ENCODE data around the gene EEF2. TPM values are rescaled to one million over a fixed set of nuclear protein-coding genes. Genes with fewer than 3 reads are reported as not detected.

Gene EEF2
- total RNA-seq, 1 donor from 2014 or later: 1,288 TPM

DNA sequence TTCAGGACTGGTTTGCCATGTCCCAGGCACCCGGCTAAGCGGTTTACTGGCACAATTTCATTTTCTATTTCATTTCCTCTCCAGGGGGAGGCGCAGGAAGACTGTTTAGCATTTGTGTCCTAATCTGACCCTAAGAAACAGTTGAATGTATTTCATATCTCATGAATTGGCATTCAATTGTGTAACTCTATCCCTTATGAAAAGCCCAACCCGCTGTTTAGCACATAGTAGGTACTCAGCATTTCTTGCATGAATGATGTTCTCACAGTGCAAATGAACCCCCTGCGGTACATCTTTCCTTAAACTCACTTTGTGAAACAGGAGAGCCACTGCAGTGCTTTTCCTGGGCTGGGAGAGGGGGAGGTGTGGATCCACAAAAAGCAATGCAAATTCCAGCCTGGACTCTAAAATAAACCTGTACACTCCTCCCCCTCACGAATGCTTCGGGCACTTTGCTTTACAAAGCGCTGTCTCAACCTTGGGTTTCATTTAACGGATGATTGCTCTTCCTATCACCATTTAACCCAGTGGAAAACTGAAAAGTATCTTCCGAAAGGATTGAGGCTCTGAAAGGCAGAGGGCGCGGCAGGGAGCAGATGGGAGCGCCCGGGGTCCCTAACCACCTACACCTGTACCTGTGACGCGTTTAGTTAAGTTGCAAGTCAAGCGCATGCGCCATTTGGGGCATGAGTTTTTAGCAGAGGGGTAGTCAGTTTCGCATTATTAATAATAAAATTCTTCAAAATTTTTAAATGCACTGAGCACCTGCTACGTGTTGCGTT, 1.2 kb upstream of the EEF2 start:
- peaks cover 39% of the 10 kb centered on the region for H3K79me2 ChIP-seq (ENCODE audit: low read depth)
- peak; percentile 55 for TF ChIP-seq EZH2 (IDR thresholded peaks at IDR 0.05)
- TF ChIP-seq EZH2phosphoT487 (IDR thresholded peaks at IDR 0.05): no peak
- TF ChIP-seq, protein P1, sequence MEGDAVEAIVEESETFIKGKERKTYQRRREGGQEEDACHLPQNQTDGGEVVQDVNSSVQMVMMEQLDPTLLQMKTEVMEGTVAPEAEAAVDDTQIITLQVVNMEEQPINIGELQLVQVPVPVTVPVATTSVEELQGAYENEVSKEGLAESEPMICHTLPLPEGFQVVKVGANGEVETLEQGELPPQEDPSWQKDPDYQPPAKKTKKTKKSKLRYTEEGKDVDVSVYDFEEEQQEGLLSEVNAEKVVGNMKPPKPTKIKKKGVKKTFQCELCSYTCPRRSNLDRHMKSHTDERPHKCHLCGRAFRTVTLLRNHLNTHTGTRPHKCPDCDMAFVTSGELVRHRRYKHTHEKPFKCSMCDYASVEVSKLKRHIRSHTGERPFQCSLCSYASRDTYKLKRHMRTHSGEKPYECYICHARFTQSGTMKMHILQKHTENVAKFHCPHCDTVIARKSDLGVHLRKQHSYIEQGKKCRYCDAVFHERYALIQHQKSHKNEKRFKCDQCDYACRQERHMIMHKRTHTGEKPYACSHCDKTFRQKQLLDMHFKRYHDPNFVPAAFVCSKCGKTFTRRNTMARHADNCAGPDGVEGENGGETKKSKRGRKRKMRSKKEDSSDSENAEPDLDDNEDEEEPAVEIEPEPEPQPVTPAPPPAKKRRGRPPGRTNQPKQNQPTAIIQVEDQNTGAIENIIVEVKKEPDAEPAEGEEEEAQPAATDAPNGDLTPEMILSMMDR (IDR thresholded peaks at IDR 0.05): peak; percentile 61
- Mint-ChIP-seq H3K4me1 (peaks cover 40% of the 10 kb centered on the region), H3K4me3 (peak overlapping the region; percentile 99), H3K9me3 (no peaks in the 10 kb centered on the region), H3K27me3 (ENCODE audit: insufficient read depth, low read depth) (peaks cover 9% of the 10 kb centered on the region), H3K27ac (peak overlapping the region; percentile 69), H3K36me3 (peaks cover 21% of the 10 kb centered on the region)
- peak overlapping the region; percentile 1 for H2AFZ ChIP-seq (replicated peaks)
- H3K9ac ChIP-seq: no peak overlapping the region
- peak overlapping the region; percentile 95 for H3K4me3 ChIP-seq
- no peak overlapping the region for H3K27ac ChIP-seq
- peaks cover 37% of the 10 kb centered on the region for H4K20me1 ChIP-seq (ENCODE audit: low read depth)
- H3K4me2 ChIP-seq: peak overlapping the region; percentile 87
- DNase-seq (ENCODE audit: low spot score): peak; percentile 74
- peaks cover 63% of the 10 kb centered on the region for H3F3A ChIP-seq (ENCODE audit: low read depth)
- H3K27me3 ChIP-seq: peaks cover 7% of the 10 kb centered on the region
- peaks cover 24% of the 10 kb centered on the region for H3K4me1 ChIP-seq
- no peaks in the 10 kb centered on the region for H3K9me3 ChIP-seq (ENCODE audit: low read depth)
- peaks cover 8% of the 10 kb centered on the region for H3K36me3 ChIP-seq

DNA sequence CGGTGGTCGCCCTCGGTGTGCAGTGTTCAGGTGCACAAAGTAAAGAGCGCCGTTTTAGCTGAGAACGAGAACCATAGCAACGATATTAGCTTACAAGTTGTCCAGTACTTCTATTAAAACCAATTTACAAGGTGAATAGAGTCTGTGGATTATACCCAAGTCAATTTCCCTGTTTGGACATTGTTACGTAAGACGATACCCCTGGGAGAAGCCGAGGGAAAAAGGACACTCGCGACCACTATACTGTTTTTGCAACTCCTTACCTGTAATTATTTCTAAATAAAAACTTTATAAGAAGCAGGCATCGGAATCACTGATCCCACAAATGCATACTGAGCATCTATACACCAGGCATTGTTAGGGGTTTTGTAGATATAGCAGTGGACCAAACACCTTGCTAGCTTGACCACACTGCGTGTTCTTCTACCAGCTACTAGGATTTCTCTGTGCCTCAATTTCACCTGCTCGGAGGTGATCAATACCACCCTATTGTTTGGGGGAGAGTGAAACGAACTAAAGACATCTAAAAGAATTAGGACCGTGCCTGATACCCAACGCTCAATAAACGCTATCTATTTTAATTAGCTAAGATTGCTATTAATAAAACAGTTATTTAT, 488 bp upstream of the EEF2 start:
- Histone ChIP-seq H3K4me2 (peak overlapping the region; percentile 87), H3K4me3 (peak overlapping the region; percentile 95), H3K79me2 (ENCODE audit: low read depth) (peaks cover 46% of the 10 kb centered on the region), H3K27ac (no peak overlapping the region), H4K20me1 (ENCODE audit: low read depth) (peaks cover 44% of the 10 kb centered on the region), H3K27me3 (peaks cover 7% of the 10 kb centered on the region), H3K4me1 (peaks cover 24% of the 10 kb centered on the region), H3K36me3 (peaks cover 10% of the 10 kb centered on the region), H3K9ac (no peak overlapping the region), H2AFZ (replicated peaks) (no peak overlapping the region), H3K9me3 (ENCODE audit: low read depth) (no peaks in the 10 kb centered on the region), H3F3A (ENCODE audit: low read depth) (peaks cover 70% of the 10 kb centered on the region)
- Mint-ChIP-seq H3K27me3 (ENCODE audit: insufficient read depth, low read depth) (peaks cover 9% of the 10 kb centered on the region), H3K36me3 (peaks cover 23% of the 10 kb centered on the region), H3K27ac (peak overlapping the region; percentile 89), H3K9me3 (no peaks in the 10 kb centered on the region), H3K4me3 (peak overlapping the region; percentile 99), H3K4me1 (peaks cover 40% of the 10 kb centered on the region)
- TF ChIP-seq EZH2 (IDR thresholded peaks at IDR 0.05) (no peak), EZH2phosphoT487 (IDR thresholded peaks at IDR 0.05) (no peak)
- TF ChIP-seq, protein P1 (IDR thresholded peaks at IDR 0.05): no peak
- no peak for DNase-seq (ENCODE audit: low spot score)

DNA sequence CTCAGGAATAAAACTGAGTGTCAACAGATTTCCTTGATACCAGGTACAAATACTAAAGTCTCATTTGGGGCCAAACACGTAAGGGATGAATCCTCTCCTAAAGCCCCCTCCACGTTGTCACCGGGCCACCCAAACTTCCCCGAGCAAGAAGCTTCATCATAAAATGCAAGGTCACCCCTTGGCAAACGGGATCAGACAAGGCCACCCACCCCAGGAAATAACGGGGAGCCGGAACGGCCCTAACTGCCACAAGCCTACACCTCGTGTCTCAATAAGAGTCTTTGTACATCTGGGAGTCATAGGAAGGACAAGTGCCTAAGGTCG, 717 bp downstream of the EEF2 start:
- no peaks in the 10 kb centered on the region for H3K9me3 Mint-ChIP-seq
- H3K4me3 ChIP-seq: peak overlapping the region; percentile 95
- H3K4me3 Mint-ChIP-seq: peak overlapping the region; percentile 99
- H2AFZ ChIP-seq (replicated peaks): no peak overlapping the region
- peaks cover 26% of the 10 kb centered on the region for H3K36me3 Mint-ChIP-seq
- H3K27ac Mint-ChIP-seq: peak overlapping the region; percentile 91
- peaks cover 9% of the 10 kb centered on the region for H3K27me3 Mint-ChIP-seq (ENCODE audit: insufficient read depth, low read depth)
- no peak overlapping the region for H3K27ac ChIP-seq
- H3K4me2 ChIP-seq: peak overlapping the region; percentile 87
- H3K27me3 ChIP-seq: peaks cover 7% of the 10 kb centered on the region
- peaks cover 24% of the 10 kb centered on the region for H3K4me1 ChIP-seq
- H3K79me2 ChIP-seq (ENCODE audit: low read depth): peaks cover 58% of the 10 kb centered on the region
- peaks cover 56% of the 10 kb centered on the region for H4K20me1 ChIP-seq (ENCODE audit: low read depth)
- TF ChIP-seq, protein P1 (IDR thresholded peaks at IDR 0.05): no peak
- TF ChIP-seq EZH2 (IDR thresholded peaks at IDR 0.05) (no peak), EZH2phosphoT487 (IDR thresholded peaks at IDR 0.05) (no peak)
- H3K4me1 Mint-ChIP-seq: peaks cover 37% of the 10 kb centered on the region
- H3F3A ChIP-seq (ENCODE audit: low read depth): peaks cover 76% of the 10 kb centered on the region
- DNase-seq (ENCODE audit: low spot score): no peak
- H3K9ac ChIP-seq: peak overlapping the region; percentile 100
- no peaks in the 10 kb centered on the region for H3K9me3 ChIP-seq (ENCODE audit: low read depth)
- peaks cover 13% of the 10 kb centered on the region for H3K36me3 ChIP-seq

All from neural progenitor cell (in vitro differentiated cells).